Measurements from ENCODE around the gene DYNC1I1.

DYNC1I1 gene

GRCh38 chr7:96085953-96086352 lies 313.6 kb downstream of the DYNC1I1 start:
- no peak for DNase-seq (ENCODE audit: low spot score)

- no peak for DNase-seq (ENCODE audit: low spot score)
Observed at GRCh38 chr7:96088579-96088978, 316.2 kb downstream of the DYNC1I1 start.

GRCh38 chr7:96089511-96089910 lies 317.2 kb downstream of the DYNC1I1 start:
- no peak for DNase-seq (ENCODE audit: low spot score)

- no peak for DNase-seq (ENCODE audit: low spot score)
Observed at GRCh38 chr7:96090756-96091155, 318.4 kb downstream of the DYNC1I1 start.

GRCh38 chr7:96093435-96093834 lies 321.1 kb downstream of the DYNC1I1 start:
- no peak for DNase-seq (ENCODE audit: low spot score)

- no peak for DNase-seq (ENCODE audit: low spot score)
Observed at GRCh38 chr7:96097835-96098234, 325.5 kb downstream of the DYNC1I1 start.

GRCh38 chr7:96100737-96101136 lies 328.4 kb downstream of the DYNC1I1 start:
- DNase-seq (ENCODE audit: low spot score), result no peak

GRCh38 chr7:96102096-96102811 lies 329.9 kb downstream of the DYNC1I1 start:
- no peak for DNase-seq (ENCODE audit: low spot score)

- DNase-seq (ENCODE audit: low spot score), result no peak
Observed at GRCh38 chr7:96104984-96105383, 332.6 kb downstream of the DYNC1I1 start.

GRCh38 chr7:96111405-96111804 lies 339.1 kb downstream of the DYNC1I1 start:
- no peak for DNase-seq (ENCODE audit: low spot score)

- no peak for DNase-seq (ENCODE audit: low spot score)
Observed at GRCh38 chr7:96114190-96114589, 341.8 kb downstream of the DYNC1I1 start.

GRCh38 chr7:96116173-96116572 lies 343.8 kb downstream of the DYNC1I1 start:
- DNase-seq (ENCODE audit: low spot score), result no peak

- DNase-seq (ENCODE audit: low spot score), result peak; percentile 48
Observed at GRCh38 chr7:96118449-96119001, 346.2 kb downstream of the DYNC1I1 start.

GRCh38 chr7:96120445-96121225 lies 348.3 kb downstream of the DYNC1I1 start:
- DNase-seq (ENCODE audit: low spot score), result no peak

GRCh38 chr7:96121752-96122151 lies 349.4 kb downstream of the DYNC1I1 start:
- DNase-seq (ENCODE audit: low spot score), result no peak

- no peak for DNase-seq (ENCODE audit: low spot score)
Observed at GRCh38 chr7:96122746-96123145, 350.4 kb downstream of the DYNC1I1 start.

- no peak for DNase-seq (ENCODE audit: low spot score)
Observed at GRCh38 chr7:96126382-96126781, 354.0 kb downstream of the DYNC1I1 start.

GRCh38 chr7:96127746-96128145 lies 355.4 kb downstream of the DYNC1I1 start:
- peak; percentile 50 for DNase-seq (ENCODE audit: low spot score)

- no peak for DNase-seq (ENCODE audit: low spot score)
Observed at GRCh38 chr7:96131525-96131924, 359.2 kb downstream of the DYNC1I1 start.

GRCh38 chr7:96135241-96135640 lies 362.9 kb downstream of the DYNC1I1 start:
- no peak for DNase-seq (ENCODE audit: low spot score)

GRCh38 chr7:96136600-96137239 lies 364.4 kb downstream of the DYNC1I1 start:
- DNase-seq (ENCODE audit: low spot score), result no peak

GRCh38 chr7:96143495-96144259 lies 371.3 kb downstream of the DYNC1I1 start:
- no peak for DNase-seq (ENCODE audit: low spot score)
